ENCODE results near the gene SYT1.

- TF ChIP-seq CTCF (IDR thresholded peaks at IDR 0.05), result no peak
- TF ChIP-seq POLR2A (IDR thresholded peaks at IDR 0.05; ENCODE audit: low read depth), result no peak
- TF ChIP-seq POLR2AphosphoS5 (IDR thresholded peaks at IDR 0.05), result no peak
- TF ChIP-seq EP300 (IDR thresholded peaks at IDR 0.05), result no peak
These were observed 436.6 kb downstream of the SYT1 start for GRCh38 chr12:79301181-79301580.
